ENCODE measurements around the gene KCNMB2. TPM values are rescaled to one million over a fixed set of nuclear protein-coding genes. Genes with fewer than 3 reads are reported as not detected.

The KCNMB2 gene
- total RNA-seq, 4 donors from 2014 or later, result not detected

DNA sequence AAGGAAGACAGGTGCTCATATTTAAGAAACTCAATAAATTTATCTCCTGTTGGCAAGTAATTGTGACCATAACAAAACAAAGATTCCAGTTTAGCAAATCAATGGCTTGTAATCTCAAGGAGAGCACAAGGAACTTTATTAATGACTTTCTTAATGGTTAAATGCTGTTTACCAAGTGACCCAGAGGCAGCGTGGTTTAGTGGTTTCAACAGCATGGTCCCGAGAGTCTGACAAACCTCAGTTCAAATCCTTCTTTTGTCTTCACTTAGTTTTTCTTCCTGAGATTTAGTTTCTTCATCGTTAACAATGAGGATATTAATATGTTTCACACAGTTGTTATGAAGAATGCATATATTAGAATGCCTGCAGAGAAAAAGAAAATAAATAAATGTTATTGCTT, 212.6 kb downstream of the KCNMB2 start:
- TF ChIP-seq POLR2A (IDR thresholded peaks at IDR 0.05) (no peak), EP300 (IDR thresholded peaks at IDR 0.05) (no peak)
- TF ChIP-seq, protein P1, sequence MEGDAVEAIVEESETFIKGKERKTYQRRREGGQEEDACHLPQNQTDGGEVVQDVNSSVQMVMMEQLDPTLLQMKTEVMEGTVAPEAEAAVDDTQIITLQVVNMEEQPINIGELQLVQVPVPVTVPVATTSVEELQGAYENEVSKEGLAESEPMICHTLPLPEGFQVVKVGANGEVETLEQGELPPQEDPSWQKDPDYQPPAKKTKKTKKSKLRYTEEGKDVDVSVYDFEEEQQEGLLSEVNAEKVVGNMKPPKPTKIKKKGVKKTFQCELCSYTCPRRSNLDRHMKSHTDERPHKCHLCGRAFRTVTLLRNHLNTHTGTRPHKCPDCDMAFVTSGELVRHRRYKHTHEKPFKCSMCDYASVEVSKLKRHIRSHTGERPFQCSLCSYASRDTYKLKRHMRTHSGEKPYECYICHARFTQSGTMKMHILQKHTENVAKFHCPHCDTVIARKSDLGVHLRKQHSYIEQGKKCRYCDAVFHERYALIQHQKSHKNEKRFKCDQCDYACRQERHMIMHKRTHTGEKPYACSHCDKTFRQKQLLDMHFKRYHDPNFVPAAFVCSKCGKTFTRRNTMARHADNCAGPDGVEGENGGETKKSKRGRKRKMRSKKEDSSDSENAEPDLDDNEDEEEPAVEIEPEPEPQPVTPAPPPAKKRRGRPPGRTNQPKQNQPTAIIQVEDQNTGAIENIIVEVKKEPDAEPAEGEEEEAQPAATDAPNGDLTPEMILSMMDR (IDR thresholded peaks at IDR 0.05), result no peak
- Histone ChIP-seq H3K9me3 (peaks cover 0 to 9% (median 0%) of the 10 kb centered on the region in 4 donors), H3K4me3 (no peak overlapping the region), H3K36me3 (no peaks in the 10 kb centered on the region), H3K4me1 (no peaks in the 10 kb centered on the region), H3K27me3 (no peaks in the 10 kb centered on the region), H3K27ac (no peak overlapping the region)
- 41 to 51% methylated on average over 3 of the region's 3 CpGs for WGBS, 2 donors
- no peak for DNase-seq (ENCODE audit: low spot score in 2 of 2)

DNA sequence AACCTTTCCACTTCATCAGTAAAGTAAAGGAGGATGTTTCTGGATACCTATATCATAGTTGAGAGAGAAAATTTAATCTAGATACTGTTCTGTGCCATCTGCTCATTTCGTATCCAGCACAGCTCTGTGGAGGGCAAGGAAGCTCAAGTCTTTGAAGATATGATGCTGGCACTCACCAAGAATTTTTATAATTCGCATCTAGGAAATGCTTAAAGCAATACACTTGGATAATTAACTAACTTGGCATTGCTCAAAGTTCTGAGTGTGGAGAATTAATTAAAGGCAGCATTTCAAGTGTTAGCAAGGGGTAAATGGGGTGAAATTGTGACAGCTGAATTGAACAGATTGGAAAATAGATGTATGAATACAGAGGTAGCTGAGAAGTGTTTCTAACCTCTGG, 213.2 kb downstream of the KCNMB2 start:
- TF ChIP-seq EP300 (IDR thresholded peaks at IDR 0.05) (no peak), POLR2A (IDR thresholded peaks at IDR 0.05) (no peak)
- TF ChIP-seq, protein P1 (IDR thresholded peaks at IDR 0.05), result no peak
- H3K4me3 ChIP-seq, result no peak overlapping the region
- no peak overlapping the region for H3K27ac ChIP-seq
- no peak for DNase-seq (ENCODE audit: low spot score in 2 of 2)
- peaks cover 0 to 9% (median 0%) of the 10 kb centered on the region in 4 donors for H3K9me3 ChIP-seq
- H3K36me3 ChIP-seq, result no peaks in the 10 kb centered on the region
- H3K27me3 ChIP-seq, result no peaks in the 10 kb centered on the region
- WGBS, 2 donors, result 83 to 84% methylated on average over 2 of the region's 2 CpGs
- H3K4me1 ChIP-seq, result no peaks in the 10 kb centered on the region

DNA sequence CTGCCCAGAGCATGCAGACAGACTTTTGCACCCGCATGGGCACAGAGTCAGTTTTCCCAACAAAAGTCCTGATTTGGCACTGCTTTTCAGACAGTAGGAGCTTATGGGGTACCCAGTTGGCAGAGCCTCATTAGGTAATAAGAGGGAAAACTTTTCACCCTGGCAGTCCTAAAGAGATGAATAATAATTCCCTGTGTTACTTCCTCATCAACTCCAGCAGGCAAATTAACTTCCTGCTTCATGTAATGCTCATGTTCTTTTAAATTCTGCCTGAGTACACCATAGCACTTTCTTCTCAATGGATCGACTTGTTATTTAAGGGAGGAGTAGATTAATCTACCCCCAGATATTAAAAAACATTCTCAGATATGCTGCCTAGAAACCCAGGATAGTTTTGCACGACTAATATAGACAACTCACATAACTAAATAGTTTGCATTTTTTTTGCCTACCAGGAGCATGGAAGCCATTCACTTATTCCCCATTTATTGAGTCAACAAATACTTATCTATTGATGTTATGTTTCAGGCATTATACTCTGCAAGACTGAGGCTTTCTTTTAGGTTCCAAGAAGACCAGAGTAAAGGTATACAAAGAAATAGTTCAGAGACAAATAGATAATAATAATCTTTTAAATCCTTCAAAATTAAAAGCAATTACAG, 214.5 kb downstream of the KCNMB2 start:
- Histone ChIP-seq H3K9me3 (peaks cover 0 to 8% (median 0%) of the 10 kb centered on the region in 4 donors), H3K27me3 (no peaks in the 10 kb centered on the region), H3K36me3 (no peaks in the 10 kb centered on the region), H3K4me3 (no peak overlapping the region), H3K4me1 (no peaks in the 10 kb centered on the region), H3K27ac (no peak overlapping the region)
- DNase-seq (ENCODE audit: low spot score in 2 of 2), result no peak
- no peak for TF ChIP-seq POLR2A (IDR thresholded peaks at IDR 0.05)
- TF ChIP-seq, protein P1 (IDR thresholded peaks at IDR 0.05), result no peak
- TF ChIP-seq EP300 (IDR thresholded peaks at IDR 0.05), result no peak
- WGBS, 2 donors, result 59 to 62% methylated on average over 3 of the region's 3 CpGs

DNA sequence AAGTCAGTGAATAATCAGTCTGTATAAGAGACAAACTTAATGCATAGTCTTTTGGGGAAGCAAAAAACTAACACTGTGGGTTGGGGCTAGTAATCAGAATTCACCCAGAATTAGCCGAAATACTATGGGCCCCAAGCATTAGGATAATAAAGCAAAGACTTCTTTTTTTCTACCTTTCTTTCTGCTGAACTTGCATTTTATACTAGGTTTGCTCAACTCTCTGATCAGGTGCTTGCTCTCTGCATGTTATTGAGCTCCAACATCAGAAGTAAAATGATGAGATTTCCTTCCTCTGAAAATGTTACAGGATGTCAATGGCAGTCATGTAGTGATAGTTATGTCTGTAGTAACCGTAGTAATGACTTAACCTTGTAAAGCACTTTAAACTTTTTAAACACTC, 216.6 kb downstream of the KCNMB2 start:
- WGBS, 2 donors, result 87% methylated on average over 2 of the region's 2 CpGs

DNA sequence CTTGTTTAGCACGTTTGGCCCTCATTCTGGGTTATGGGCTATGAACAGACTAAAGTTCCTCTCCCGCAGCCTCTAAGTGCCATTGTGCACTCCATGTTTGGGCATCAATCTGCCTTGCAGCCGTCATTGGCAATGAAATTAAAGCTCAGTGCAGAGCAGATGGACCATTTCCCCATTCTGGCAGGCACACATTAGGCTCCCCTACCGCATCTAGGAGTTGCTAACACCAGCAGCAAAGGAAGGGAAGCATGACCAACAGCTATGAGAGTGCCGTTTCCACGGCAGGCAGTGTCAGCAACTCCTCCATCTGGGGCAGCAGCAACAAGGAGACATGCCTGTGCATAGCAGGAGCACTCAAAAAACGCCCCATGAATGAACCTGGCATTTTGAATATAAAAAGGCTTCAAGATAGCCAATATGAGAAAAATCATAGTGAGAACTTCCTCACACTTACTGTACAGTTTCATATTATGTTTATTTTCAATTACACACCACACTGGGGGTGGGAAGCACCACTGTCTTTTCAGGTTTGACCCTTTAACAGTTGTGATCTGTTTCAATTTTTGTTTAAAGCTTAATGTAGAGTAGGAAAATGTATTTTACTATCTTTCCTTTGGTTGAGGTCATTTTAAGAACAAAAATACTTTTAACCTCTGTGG, 218.7 kb downstream of the KCNMB2 start:
- Histone ChIP-seq H3K27me3 (no peaks in the 10 kb centered on the region), H3K4me3 (no peak overlapping the region), H3K27ac (no peak overlapping the region), H3K36me3 (no peaks in the 10 kb centered on the region), H3K4me1 (no peaks in the 10 kb centered on the region), H3K9me3 (no peaks in the 10 kb centered on the region)
- TF ChIP-seq POLR2A (IDR thresholded peaks at IDR 0.05), result no peak
- TF ChIP-seq, protein P1 (IDR thresholded peaks at IDR 0.05), result no peak
- no peak for TF ChIP-seq EP300 (IDR thresholded peaks at IDR 0.05)
- WGBS, 2 donors, result 67% methylated on average over 7 of the region's 7 CpGs
- no peak for DNase-seq (ENCODE audit: low spot score in 2 of 2)

More for the DNA sequence above, 216.6 kb downstream of the KCNMB2 start:
- Histone ChIP-seq H3K27ac (no peak overlapping the region), H3K4me3 (no peak overlapping the region), H3K27me3 (no peaks in the 10 kb centered on the region), H3K4me1 (no peaks in the 10 kb centered on the region), H3K36me3 (no peaks in the 10 kb centered on the region), H3K9me3 (no peaks in the 10 kb centered on the region)
- TF ChIP-seq EP300 (IDR thresholded peaks at IDR 0.05), result no peak
- TF ChIP-seq POLR2A (IDR thresholded peaks at IDR 0.05), result no peak
- TF ChIP-seq, protein P1 (IDR thresholded peaks at IDR 0.05), result no peak
- DNase-seq (ENCODE audit: low spot score in 2 of 2), result no peak

Data from tibial nerve (tissue), 4 donors.